ENCODE data around the gene NFKBIL1.

GRCh38 chr6:31538805-31539400 is 8.5 kb upstream of the NFKBIL1 start:
- TF ChIP-seq CTCF (IDR thresholded peaks at IDR 0.05) (no peak), POLR2A (IDR thresholded peaks at IDR 0.05) (no peak)

Data from body of pancreas (tissue), 4 donors.